Measurements from ENCODE around the gene TMEM35A. TPM values are rescaled to one million over a fixed set of nuclear protein-coding genes. Genes with fewer than 3 reads are reported as not detected.

The TMEM35A gene
- total RNA-seq (ENCODE audit: unreplicated experiment) = 27.5 TPM
- long read RNA-seq, transcript TMEM35A-201 (2 exons, 2,195 nt) = major isoform, 18 of 19 reads
- long read RNA-seq, partial matches to known transcripts = 0 of 19 reads
- long read RNA-seq, other reads (novel, unspliced or antisense) = 1 of 19 reads

- Mint-ChIP-seq H3K27ac (ENCODE audit: unreplicated experiment) (peak within 1 kb of the TSS; percentile 85), H3K4me1 (ENCODE audit: low read depth, unreplicated experiment) (peaks cover 2% of the 10 kb centered on the region), H3K27me3 (ENCODE audit: unreplicated experiment) (no peaks in the 10 kb centered on the region), H3K9me3 (ENCODE audit: unreplicated experiment) (no peaks in the 10 kb centered on the region), H3K4me3 (ENCODE audit: unreplicated experiment) (peak within 1 kb of the TSS; percentile 93), H3K36me3 (ENCODE audit: unreplicated experiment) (no peaks in the 10 kb centered on the region)
- DNase-seq = peak; percentile 25
- TF ChIP-seq, protein P1, sequence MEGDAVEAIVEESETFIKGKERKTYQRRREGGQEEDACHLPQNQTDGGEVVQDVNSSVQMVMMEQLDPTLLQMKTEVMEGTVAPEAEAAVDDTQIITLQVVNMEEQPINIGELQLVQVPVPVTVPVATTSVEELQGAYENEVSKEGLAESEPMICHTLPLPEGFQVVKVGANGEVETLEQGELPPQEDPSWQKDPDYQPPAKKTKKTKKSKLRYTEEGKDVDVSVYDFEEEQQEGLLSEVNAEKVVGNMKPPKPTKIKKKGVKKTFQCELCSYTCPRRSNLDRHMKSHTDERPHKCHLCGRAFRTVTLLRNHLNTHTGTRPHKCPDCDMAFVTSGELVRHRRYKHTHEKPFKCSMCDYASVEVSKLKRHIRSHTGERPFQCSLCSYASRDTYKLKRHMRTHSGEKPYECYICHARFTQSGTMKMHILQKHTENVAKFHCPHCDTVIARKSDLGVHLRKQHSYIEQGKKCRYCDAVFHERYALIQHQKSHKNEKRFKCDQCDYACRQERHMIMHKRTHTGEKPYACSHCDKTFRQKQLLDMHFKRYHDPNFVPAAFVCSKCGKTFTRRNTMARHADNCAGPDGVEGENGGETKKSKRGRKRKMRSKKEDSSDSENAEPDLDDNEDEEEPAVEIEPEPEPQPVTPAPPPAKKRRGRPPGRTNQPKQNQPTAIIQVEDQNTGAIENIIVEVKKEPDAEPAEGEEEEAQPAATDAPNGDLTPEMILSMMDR (IDR thresholded peaks at IDR 0.05; ENCODE audit: partially characterized antibody, unreplicated experiment) = no peak
Measured at GRCh38 chrX:101078716-101079598, at the start of gene TMEM35A. Gene TMEM35A, plus strand, starts transcription at chrX:101078879. Its CDS starts 124 bp downstream, at chrX:101079003.

DNA sequence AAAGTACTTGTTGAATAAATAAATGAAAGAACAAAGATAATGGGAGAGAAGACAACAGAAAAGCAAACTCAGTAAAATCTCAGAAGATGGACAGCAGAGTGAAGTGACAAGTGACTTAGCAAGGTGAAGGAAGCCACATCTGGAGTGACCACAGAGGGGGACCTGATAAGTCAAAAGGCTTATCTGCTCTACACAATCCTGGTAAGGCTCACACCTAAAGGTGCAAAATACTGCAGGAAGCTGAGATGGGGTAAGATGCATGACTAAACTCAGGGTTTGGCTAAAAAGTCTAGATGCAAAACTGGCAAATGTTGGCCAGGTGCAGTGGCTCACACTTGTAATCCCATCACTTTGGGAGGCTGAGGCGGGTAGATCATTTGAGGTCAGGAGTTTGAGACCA lies 49.0 kb upstream of the TMEM35A start:
- DNase-seq = no peak
- H3K9me3 Mint-ChIP-seq (ENCODE audit: unreplicated experiment) = peaks cover 1% of the 10 kb centered on the region
- no peak overlapping the region for H3K4me3 Mint-ChIP-seq (ENCODE audit: unreplicated experiment)
- H3K27me3 Mint-ChIP-seq (ENCODE audit: unreplicated experiment) = peaks cover 2% of the 10 kb centered on the region
- no peaks in the 10 kb centered on the region for H3K36me3 Mint-ChIP-seq (ENCODE audit: unreplicated experiment)
- TF ChIP-seq, protein P1 (IDR thresholded peaks at IDR 0.05; ENCODE audit: partially characterized antibody, unreplicated experiment) = no peak
- no peak overlapping the region for H3K27ac Mint-ChIP-seq (ENCODE audit: unreplicated experiment)
- H3K4me1 Mint-ChIP-seq (ENCODE audit: low read depth, unreplicated experiment) = no peaks in the 10 kb centered on the region

GRCh38 chrX:101037231-101037630 lies 41.4 kb upstream of the TMEM35A start:
- Mint-ChIP-seq H3K4me3 (ENCODE audit: unreplicated experiment) (no peak overlapping the region), H3K4me1 (ENCODE audit: low read depth, unreplicated experiment) (no peaks in the 10 kb centered on the region), H3K27me3 (ENCODE audit: unreplicated experiment) (no peaks in the 10 kb centered on the region), H3K9me3 (ENCODE audit: unreplicated experiment) (no peaks in the 10 kb centered on the region), H3K36me3 (ENCODE audit: unreplicated experiment) (no peaks in the 10 kb centered on the region), H3K27ac (ENCODE audit: unreplicated experiment) (no peak overlapping the region)
- no peak for DNase-seq
- TF ChIP-seq, protein P1 (IDR thresholded peaks at IDR 0.05; ENCODE audit: partially characterized antibody, unreplicated experiment) = no peak

DNA sequence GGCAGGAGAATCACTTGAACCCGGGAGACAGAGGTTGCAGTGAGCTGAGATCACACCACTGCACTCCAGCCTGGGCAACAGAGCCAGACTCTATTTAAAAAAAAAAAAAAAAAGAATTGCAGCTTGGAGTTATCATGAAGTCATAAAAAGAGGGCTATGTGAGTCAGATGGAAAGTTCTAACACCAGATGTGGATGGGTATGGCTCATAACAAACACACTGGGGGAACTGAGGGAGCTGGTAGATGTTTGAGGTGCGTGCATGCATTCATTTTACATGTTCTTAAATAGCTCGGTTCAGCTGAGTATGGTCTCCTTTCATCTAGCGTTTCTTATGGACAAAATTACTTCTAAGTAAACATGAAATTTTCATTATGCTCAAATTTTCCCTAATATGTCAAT lies 38.5 kb upstream of the TMEM35A start:
- Mint-ChIP-seq H3K4me3 (ENCODE audit: unreplicated experiment) (no peak overlapping the region), H3K27ac (ENCODE audit: unreplicated experiment) (no peak overlapping the region), H3K27me3 (ENCODE audit: unreplicated experiment) (no peaks in the 10 kb centered on the region), H3K36me3 (ENCODE audit: unreplicated experiment) (no peaks in the 10 kb centered on the region), H3K9me3 (ENCODE audit: unreplicated experiment) (no peaks in the 10 kb centered on the region), H3K4me1 (ENCODE audit: low read depth, unreplicated experiment) (no peaks in the 10 kb centered on the region)
- DNase-seq = no peak
- TF ChIP-seq, protein P1 (IDR thresholded peaks at IDR 0.05; ENCODE audit: partially characterized antibody, unreplicated experiment) = no peak

DNA sequence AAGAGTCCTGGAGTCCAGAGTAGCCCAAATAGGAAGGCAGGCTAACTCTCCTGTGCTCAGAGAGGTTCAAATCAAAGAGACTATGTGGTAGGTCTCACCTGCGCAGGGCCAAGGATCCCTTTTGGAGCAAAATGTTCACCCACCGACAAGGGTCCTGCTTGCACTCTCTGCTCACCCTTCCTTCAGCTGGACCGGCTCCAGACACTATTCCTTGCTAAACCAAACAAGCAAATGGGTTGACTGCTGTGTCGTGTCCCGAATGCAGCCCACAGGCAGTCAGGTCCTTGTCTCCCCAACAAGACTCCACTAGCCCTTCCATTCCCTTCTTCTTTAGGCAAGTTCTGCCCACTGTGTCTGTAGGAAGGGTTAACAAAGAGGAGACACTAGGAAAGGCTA lies 27.5 kb upstream of the TMEM35A start:
- no peaks in the 10 kb centered on the region for H3K9me3 Mint-ChIP-seq (ENCODE audit: unreplicated experiment)
- no peaks in the 10 kb centered on the region for H3K27me3 Mint-ChIP-seq (ENCODE audit: unreplicated experiment)
- TF ChIP-seq, protein P1 (IDR thresholded peaks at IDR 0.05; ENCODE audit: partially characterized antibody, unreplicated experiment) = no peak
- H3K36me3 Mint-ChIP-seq (ENCODE audit: unreplicated experiment) = no peaks in the 10 kb centered on the region
- H3K4me3 Mint-ChIP-seq (ENCODE audit: unreplicated experiment) = peak overlapping the region; percentile 87
- H3K4me1 Mint-ChIP-seq (ENCODE audit: low read depth, unreplicated experiment) = no peaks in the 10 kb centered on the region
- no peak for DNase-seq
- H3K27ac Mint-ChIP-seq (ENCODE audit: unreplicated experiment) = no peak overlapping the region
